Activated CD4-positive, alpha-beta T cell treated with anti-CD3 and anti-CD28 coated beads, Interleukin-2, amount 10 ng/mL, durations not matched to agents 7 days and 5 days (primary cell): ENCODE measurements around the gene MPZ. TPM values are rescaled to one million over a fixed set of nuclear protein-coding genes. Genes with fewer than 3 reads are reported as not detected.

Experiments used
- CTCF ChIA-PET: fragments of 350-600 bp; sonication (Branson Sonifier 250); formaldehyde crosslinking; loops from one replicate; lab custom pipeline; 2021; ENCODE audit warnings: antibody characterized with exemption; lab: Charles Lee
- POLR2A ChIA-PET: fragments of 350-600 bp; sonication (Branson Sonifier 250); formaldehyde crosslinking; loops from one replicate; lab custom pipeline; 2021; ENCODE audit warnings: antibody characterized with exemption; lab: Charles Lee
- DNase-seq: peaks from one replicate; pipeline ENCODE4 v3.0.0-alpha.2; 2020
- H3K27ac Mint-ChIP-seq: one replicate; pipeline ENCODE4 v1.8.0; 2021; ENCODE audit warnings: mild to moderate bottlenecking, moderate library complexity, mixed read lengths
- H3K27me3 Mint-ChIP-seq: one replicate; pipeline ENCODE4 v1.8.0; 2021; ENCODE audit warnings: mixed read lengths
- H3K36me3 Mint-ChIP-seq: one replicate; pipeline ENCODE4 v1.8.0; 2021; ENCODE audit warnings: low read depth, mixed read lengths
- H3K4me1 Mint-ChIP-seq: one replicate; pipeline ENCODE4 v1.8.0; 2021; ENCODE audit warnings: mixed read lengths
- H3K4me3 Mint-ChIP-seq: one replicate; pipeline ENCODE4 v1.8.0; 2021; ENCODE audit warnings: mild to moderate bottlenecking, moderate library complexity, mixed read lengths
- H3K9me3 Mint-ChIP-seq: one replicate; pipeline ENCODE4 v1.8.0; 2021; ENCODE audit warnings: mixed read lengths
- total RNA-seq, 2 experiments: library from RNA; stranded (reverse); gene quantifications; one replicate each; pipeline ENCODE4 v1.2.3, GENCODE V29; 2021

MPZ gene
- total RNA-seq, 2 experiments from 2014 or later = 4.5 to 5.2 TPM

- no peaks in the 10 kb centered on the region for H3K27me3 Mint-ChIP-seq
- peak within 1 kb of the TSS; percentile 98 for H3K27ac Mint-ChIP-seq
- no peaks in the 10 kb centered on the region for H3K9me3 Mint-ChIP-seq
- H3K4me1 Mint-ChIP-seq = peaks cover 32% of the 10 kb centered on the region
- H3K4me3 Mint-ChIP-seq = peak within 1 kb of the TSS; percentile 96
- peak; percentile 93 for DNase-seq
- no peaks in the 10 kb centered on the region for H3K36me3 Mint-ChIP-seq
- POLR2A ChIA-PET = interaction anchor here (0.6 to 0.7 kb wide), 2 partner anchors 66 to 89 kb away, joined by 4 to 5 read pairs; no protein-coding TSS in a partner anchor
- CTCF ChIA-PET = interaction anchor here (0.7 to 1.9 kb wide), 10 partner anchors 8 to 111 kb away, joined by 3 to 8 read pairs (median 4); partner anchors contain the start of gene TOMM40L
Measured at GRCh38 chr1:161314201-161314981, 4.6 kb upstream of the MPZ start, which contains the start of gene SDHC. TSS of gene SDHC (plus strand) at chr1:161314381. CDS start at chr1:161314406, 25 bp downstream.

- H3K9me3 Mint-ChIP-seq = no peaks in the 10 kb centered on the region
- peak overlapping the region; percentile 98 for H3K27ac Mint-ChIP-seq
- ChIA-PET POLR2A (interaction anchor here (0.6 to 0.7 kb wide), 2 partner anchors 67 to 88 kb away, joined by 4 to 5 read pairs; no protein-coding TSS in a partner anchor), CTCF (interaction anchor here (1.0 to 1.9 kb wide), 8 partner anchors 8 to 88 kb away, joined by 3 to 8 read pairs (median 4); partner anchors contain the start of gene TOMM40L)
- H3K27me3 Mint-ChIP-seq = peaks cover 1% of the 10 kb centered on the region
- peak overlapping the region; percentile 96 for H3K4me3 Mint-ChIP-seq
- peaks cover 32% of the 10 kb centered on the region for H3K4me1 Mint-ChIP-seq
- DNase-seq = no peak
- H3K36me3 Mint-ChIP-seq = no peaks in the 10 kb centered on the region
Measured at GRCh38 chr1:161313554-161314200, 3.9 kb upstream of the MPZ start.

GRCh38 chr1:161311595-161312181 lies 1.9 kb upstream of the MPZ start:
- H3K27me3 Mint-ChIP-seq = peaks cover 4% of the 10 kb centered on the region
- peaks cover under 1% of the 10 kb centered on the region for H3K9me3 Mint-ChIP-seq
- no peak for DNase-seq
- no peaks in the 10 kb centered on the region for H3K36me3 Mint-ChIP-seq
- ChIA-PET CTCF (interaction anchor here (0.6 to 0.9 kb wide), 2 partner anchors 20 to 71 kb away, joined by 3 to 4 read pairs; no protein-coding TSS in a partner anchor), POLR2A (no interaction called here)
- peaks cover 37% of the 10 kb centered on the region for H3K4me1 Mint-ChIP-seq
- H3K4me3 Mint-ChIP-seq = no peak overlapping the region
- no peak overlapping the region for H3K27ac Mint-ChIP-seq

- ChIA-PET CTCF (interaction anchor here (1.0 to 1.6 kb wide), 3 partner anchors 15 to 82 kb away, joined by 3 to 6 read pairs (median 4); partner anchors contain the start of gene TOMM40L), POLR2A (no interaction called here)
- Mint-ChIP-seq H3K4me1 (peaks cover 41% of the 10 kb centered on the region), H3K36me3 (peaks cover 4% of the 10 kb centered on the region), H3K4me3 (no peak overlapping the region), H3K27ac (no peak overlapping the region), H3K9me3 (peaks cover 2% of the 10 kb centered on the region), H3K27me3 (peaks cover 4% of the 10 kb centered on the region)
- no peak for DNase-seq
Measured at GRCh38 chr1:161307892-161308638, 1.7 kb downstream of the MPZ start.

GRCh38 chr1:161307230-161307768 lies 2.5 kb downstream of the MPZ start:
- POLR2A ChIA-PET = no interaction called here
- Mint-ChIP-seq H3K9me3 (peaks cover 2% of the 10 kb centered on the region), H3K4me3 (no peak overlapping the region), H3K36me3 (peaks cover 4% of the 10 kb centered on the region), H3K27me3 (peaks cover 4% of the 10 kb centered on the region), H3K4me1 (peaks cover 39% of the 10 kb centered on the region), H3K27ac (peak overlapping the region; percentile 98)
- CTCF ChIA-PET = interaction anchor here (1.3 to 1.7 kb wide), 3 partner anchors 10 to 131 kb away, joined by 3 to 5 read pairs (median 4); no protein-coding TSS in a partner anchor
- peak; percentile 18 for DNase-seq

- Mint-ChIP-seq H3K9me3 (peaks cover 2% of the 10 kb centered on the region), H3K36me3 (peaks cover 4% of the 10 kb centered on the region), H3K27me3 (peaks cover 4% of the 10 kb centered on the region), H3K4me3 (peak overlapping the region; percentile 100), H3K27ac (peak overlapping the region; percentile 98), H3K4me1 (peaks cover 38% of the 10 kb centered on the region)
- DNase-seq = peak; percentile 88
- ChIA-PET POLR2A (interaction anchor here (0.5 kb wide), 1 partner anchor 127 kb away, joined by 3 read pairs; no protein-coding TSS in a partner anchor), CTCF (interaction anchor here (0.8 to 2.7 kb wide), 11 partner anchors 9 to 130 kb away, joined by 3 to 8 read pairs (median 4); partner anchors contain the start of gene SDHC)
Measured at GRCh38 chr1:161305867-161306519, 3.8 kb downstream of the MPZ start.

- POLR2A ChIA-PET = no interaction called here
- Mint-ChIP-seq H3K36me3 (peaks cover 4% of the 10 kb centered on the region), H3K27me3 (peaks cover 4% of the 10 kb centered on the region), H3K4me1 (peaks cover 38% of the 10 kb centered on the region), H3K9me3 (peaks cover 2% of the 10 kb centered on the region), H3K27ac (peak overlapping the region; percentile 98), H3K4me3 (peak overlapping the region; percentile 100)
- CTCF ChIA-PET = interaction anchor here (1.1 to 2.7 kb wide), 7 partner anchors 8 to 76 kb away, joined by 3 to 8 read pairs (median 4); partner anchors contain the start of gene SDHC
- DNase-seq = no peak
Measured at GRCh38 chr1:161304927-161305866, 4.6 kb downstream of the MPZ start.

GRCh38 chr1:161300478-161300877 lies 9.3 kb downstream of the MPZ start:
- Mint-ChIP-seq H3K36me3 (no peaks in the 10 kb centered on the region), H3K27ac (no peak overlapping the region), H3K9me3 (no peaks in the 10 kb centered on the region), H3K27me3 (no peaks in the 10 kb centered on the region), H3K4me3 (no peak overlapping the region), H3K4me1 (peaks cover 22% of the 10 kb centered on the region)
- POLR2A ChIA-PET = no interaction called here
- DNase-seq = no peak
- CTCF ChIA-PET = no interaction called here

- H3K27me3 Mint-ChIP-seq = no peaks in the 10 kb centered on the region
- no peak for DNase-seq
- CTCF ChIA-PET = interaction anchor here (0.6 kb wide), 1 partner anchor 20 kb away, joined by 4 read pairs; no protein-coding TSS in a partner anchor
- POLR2A ChIA-PET = no interaction called here
- peaks cover 15% of the 10 kb centered on the region for H3K4me1 Mint-ChIP-seq
- no peak overlapping the region for H3K27ac Mint-ChIP-seq
- no peak overlapping the region for H3K4me3 Mint-ChIP-seq
- no peaks in the 10 kb centered on the region for H3K36me3 Mint-ChIP-seq
- no peaks in the 10 kb centered on the region for H3K9me3 Mint-ChIP-seq
Measured at GRCh38 chr1:161299347-161299746, 10.4 kb downstream of the MPZ start.

- no peaks in the 10 kb centered on the region for H3K9me3 Mint-ChIP-seq
- H3K36me3 Mint-ChIP-seq = no peaks in the 10 kb centered on the region
- CTCF ChIA-PET = no interaction called here
- no peak for DNase-seq
- no peak overlapping the region for H3K27ac Mint-ChIP-seq
- POLR2A ChIA-PET = no interaction called here
- no peak overlapping the region for H3K4me3 Mint-ChIP-seq
- H3K4me1 Mint-ChIP-seq = peaks cover 3% of the 10 kb centered on the region
- no peaks in the 10 kb centered on the region for H3K27me3 Mint-ChIP-seq
Measured at GRCh38 chr1:161298116-161298515, 11.7 kb downstream of the MPZ start.
